GM12891 (cell line): ENCODE measurements around the gene SMIM35.

Source experiments
- DNase-seq: peaks from one replicate; pipeline ENCODE4 v3.0.0; 2011; ENCODE audit warnings: low spot score; ENCODE audit not compliant: insufficient read length
- FAIRE-seq: peaks from 2 replicates; lab custom pipeline; 2011; peaks lifted over from hg19 to GRCh38; lab: Jason Lieb, UNC
- PAX5 ChIP-seq: IDR thresholded peaks from 2 replicates; pipeline ENCODE4 v1.6.1; 2011; ENCODE audit warnings: low read length, moderate library complexity, mild to moderate bottlenecking; ENCODE audit not compliant: insufficient read depth, severe bottlenecking
- POLR2A ChIP-seq: IDR thresholded peaks from 2 replicates; pipeline ENCODE4 v1.6.1; 2011; ENCODE audit warnings: low read depth, low read length, control low read depth
- POLR2AphosphoS5 ChIP-seq: IDR thresholded peaks from 2 replicates; pipeline ENCODE4 v1.6.1; 2011; ENCODE audit warnings: low read depth, low read length, control low read depth
- POU2F2 ChIP-seq: IDR thresholded peaks from 2 replicates; pipeline ENCODE4 v1.6.1; 2011; ENCODE audit warnings: low read depth, mild to moderate bottlenecking, control low read depth, low read length, moderate library complexity
- SPI1 ChIP-seq: IDR thresholded peaks from 2 replicates; pipeline ENCODE4 v1.6.1; 2011; ENCODE audit warnings: low read depth, low read length, control low read depth
- TAF1 ChIP-seq: IDR thresholded peaks from 2 replicates; pipeline ENCODE4 v1.6.1; 2011; ENCODE audit warnings: low read depth, low read length, control low read depth

The SMIM35 gene

DNA sequence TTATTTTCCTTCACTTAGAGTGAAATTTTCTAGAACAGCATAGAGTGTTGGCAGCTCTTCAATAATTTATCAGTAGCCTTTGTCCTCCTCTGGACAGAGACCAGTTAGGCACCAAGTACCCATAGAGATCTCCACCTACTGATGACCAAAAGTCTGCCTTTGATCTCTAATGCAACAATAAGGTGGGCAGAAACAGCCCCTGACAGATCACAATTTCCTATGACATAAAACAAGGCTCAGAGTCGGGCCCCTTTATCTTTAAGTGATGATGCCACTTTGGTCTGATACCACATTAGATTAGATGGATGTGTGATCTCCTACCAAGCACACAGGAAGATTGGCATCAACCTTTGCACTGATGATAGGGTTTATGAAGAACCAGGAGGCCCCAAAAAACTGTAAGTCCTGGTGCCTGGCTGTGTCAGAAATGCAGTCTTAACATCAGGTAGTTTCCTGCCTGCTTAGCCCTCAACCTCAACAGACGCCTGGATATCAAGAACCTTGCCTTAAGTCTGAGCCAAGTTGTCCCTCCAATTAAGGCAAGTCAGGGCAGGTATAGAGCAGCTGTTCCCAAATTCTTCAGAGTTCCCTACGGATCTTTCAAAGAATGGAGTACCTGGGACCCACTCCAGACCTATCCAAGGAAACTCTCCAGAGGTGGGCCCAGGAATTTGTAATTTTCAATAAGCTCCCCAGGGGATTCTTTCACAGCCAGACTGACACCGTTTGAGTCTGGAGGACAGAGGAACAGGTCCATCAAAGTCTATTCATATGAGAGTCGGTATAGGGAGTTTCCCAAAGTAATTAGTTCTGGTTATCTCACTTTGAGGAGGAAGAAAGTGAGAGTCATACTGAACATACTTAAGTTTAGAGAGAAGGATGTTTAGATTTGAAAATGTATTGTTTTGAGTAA is 40.5 kb downstream of the SMIM35 start:
- DNase-seq (no peak), FAIRE-seq (peak; percentile 54)
- TF ChIP-seq POLR2AphosphoS5 (no peak), POLR2A (no peak), SPI1 (no peak), TAF1 (no peak), POU2F2 (no peak), PAX5 (no peak)

DNA sequence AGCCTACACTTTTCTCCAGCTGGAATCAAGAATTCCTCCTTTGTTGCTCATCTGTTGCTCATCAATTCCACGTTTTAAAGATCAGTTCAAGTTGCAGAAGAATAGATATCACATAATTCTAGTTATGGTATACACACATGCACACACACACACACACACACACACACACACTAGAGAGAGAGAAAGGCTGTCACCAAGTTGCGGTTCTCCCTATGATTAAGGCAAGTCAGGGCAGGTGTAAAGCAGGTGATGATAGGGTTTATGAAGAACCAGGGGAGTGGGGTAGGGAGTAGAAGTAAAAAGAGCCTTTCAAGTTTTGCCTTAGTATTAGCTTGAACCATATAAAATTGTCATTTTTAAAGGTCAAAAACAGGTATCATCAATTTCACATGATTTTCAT is 41.6 kb downstream of the SMIM35 start:
- DNase-seq (no peak), FAIRE-seq (no peak)
- TF ChIP-seq POLR2A = no peak
- no peak for TF ChIP-seq SPI1
- no peak for TF ChIP-seq PAX5
- TF ChIP-seq TAF1 = no peak

DNA sequence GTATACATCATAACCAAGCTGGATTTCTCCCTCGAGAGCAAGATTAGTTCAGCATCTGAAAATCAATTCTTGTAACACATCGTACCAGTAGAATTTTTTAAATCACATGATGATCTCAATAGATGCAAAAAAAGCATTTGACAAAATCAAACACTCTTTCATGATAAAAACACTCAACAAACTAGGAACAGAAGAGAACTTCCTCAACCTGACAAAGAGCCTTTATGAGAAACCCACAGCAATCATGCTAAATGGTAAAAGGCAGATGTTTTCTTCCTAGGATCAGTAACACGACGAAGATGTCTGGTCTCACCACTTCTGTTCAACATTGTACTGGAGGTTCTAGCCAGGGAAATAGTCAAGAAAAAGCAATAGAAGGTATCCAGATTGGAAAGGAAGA is 44.0 kb downstream of the SMIM35 start:
- TF ChIP-seq SPI1 (no peak), TAF1 (no peak), POU2F2 (no peak), POLR2AphosphoS5 (no peak), POLR2A (no peak), PAX5 (no peak)
- FAIRE-seq (no peak), DNase-seq (no peak)

DNA sequence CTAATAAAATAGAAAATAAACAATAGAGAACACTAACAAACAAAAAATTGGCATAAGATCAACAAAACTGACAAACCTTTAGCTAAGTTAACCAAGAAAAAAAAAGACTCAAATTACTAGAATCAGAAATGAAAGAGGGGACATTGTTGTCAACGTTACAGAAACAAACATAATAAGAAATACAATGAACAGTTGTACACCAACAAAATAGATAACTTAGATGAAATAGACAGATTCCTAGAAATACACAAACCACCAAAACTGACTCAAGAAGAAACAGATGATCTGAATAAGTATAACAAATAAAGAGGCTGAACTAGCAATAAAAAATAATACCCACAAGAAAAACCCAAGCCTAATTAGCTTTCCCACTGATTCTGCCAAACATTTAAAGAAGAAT is 44.6 kb downstream of the SMIM35 start:
- TF ChIP-seq POLR2A = no peak
- FAIRE-seq (no peak), DNase-seq (no peak)

DNA sequence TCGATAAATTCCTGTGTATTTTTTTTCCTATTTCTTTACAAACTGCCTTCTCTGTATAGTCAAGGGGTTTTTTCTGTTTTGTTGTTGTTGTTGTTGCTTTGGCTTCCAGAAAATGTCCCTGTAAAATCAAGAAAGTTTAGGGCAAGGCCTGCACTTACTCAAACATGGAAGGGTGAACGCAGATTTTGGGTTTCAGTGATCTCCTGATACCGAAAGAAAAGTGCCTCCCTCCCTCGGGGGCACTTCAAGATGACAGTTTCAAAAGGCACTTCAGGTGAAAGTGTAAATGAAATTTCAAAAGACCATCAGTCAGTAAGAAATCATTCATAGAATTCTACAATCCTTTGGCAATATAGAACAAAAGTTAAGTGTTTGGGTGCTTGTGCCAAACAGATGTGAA is 53.3 kb downstream of the SMIM35 start:
- peak; percentile 83 for FAIRE-seq
- no peak for TF ChIP-seq SPI1
- TF ChIP-seq POLR2A = no peak
- TF ChIP-seq TAF1 = no peak
- no peak for TF ChIP-seq PAX5
- TF ChIP-seq POLR2AphosphoS5 = no peak
- TF ChIP-seq POU2F2 = no peak
- DNase-seq = no peak

DNA sequence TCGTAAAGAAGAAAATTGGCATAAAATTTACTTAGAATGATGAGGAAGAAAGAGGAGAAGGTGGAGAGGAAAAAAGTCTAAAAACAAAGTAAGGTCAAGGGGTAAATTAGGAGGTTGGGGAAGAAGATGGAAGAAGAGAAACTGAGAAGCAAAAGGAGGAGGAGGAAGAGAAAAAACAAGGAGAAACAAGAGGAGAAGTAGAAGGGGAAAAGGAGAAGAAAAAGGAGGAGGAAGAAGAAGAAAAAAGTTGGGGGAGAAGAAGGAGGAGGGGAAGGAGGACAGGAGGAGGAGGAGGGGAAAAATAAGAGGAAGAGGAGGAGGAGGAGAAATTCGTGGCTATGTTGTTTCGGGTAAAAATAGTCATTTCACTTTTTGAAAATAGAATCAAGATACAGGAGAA is 58.1 kb downstream of the SMIM35 start:
- FAIRE-seq (no peak), DNase-seq (no peak)
- no peak for TF ChIP-seq TAF1
- TF ChIP-seq SPI1 = no peak
- no peak for TF ChIP-seq POU2F2
- TF ChIP-seq POLR2A = no peak
- no peak for TF ChIP-seq POLR2AphosphoS5
- TF ChIP-seq PAX5 = no peak

DNA sequence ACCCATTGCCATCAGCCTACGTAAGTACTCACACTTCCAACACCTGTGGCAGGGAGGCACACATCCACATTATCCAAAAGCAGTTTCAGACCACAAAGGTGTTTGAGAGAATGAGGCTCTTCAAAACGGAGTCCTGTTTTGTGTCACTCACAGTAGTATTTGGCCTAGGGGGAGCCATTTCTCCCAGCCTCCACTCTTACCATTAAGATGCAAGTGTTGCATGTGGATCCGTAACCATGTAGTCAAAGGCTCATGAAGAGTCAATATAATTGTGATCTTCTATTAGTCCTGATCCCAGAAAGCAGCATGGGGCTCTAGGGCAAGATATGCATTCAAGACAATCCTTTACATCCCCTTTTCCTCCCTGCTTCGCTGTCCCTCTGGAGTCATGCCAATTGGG is 59.1 kb downstream of the SMIM35 start:
- DNase-seq (no peak), FAIRE-seq (peak; percentile 33)
- TF ChIP-seq POLR2A = no peak

DNA sequence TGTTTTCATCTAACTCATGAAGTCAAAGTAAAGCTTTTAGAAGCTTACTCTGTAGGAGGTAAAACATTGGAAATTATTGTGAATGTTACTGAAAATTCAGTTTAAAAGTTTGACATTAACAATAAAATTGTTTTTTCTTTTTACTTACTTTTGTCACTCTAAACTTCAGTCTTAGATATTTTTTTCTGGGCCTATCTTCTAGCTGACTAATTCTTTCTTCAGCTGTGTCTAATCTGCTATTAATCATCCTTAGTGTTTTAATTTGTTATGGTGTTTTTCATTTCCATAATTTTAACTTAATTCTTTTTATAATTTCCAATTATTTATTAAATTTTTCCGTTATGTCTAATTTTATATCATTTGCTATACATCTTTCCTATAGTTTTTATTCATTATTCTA is 65.6 kb downstream of the SMIM35 start:
- DNase-seq (no peak), FAIRE-seq (no peak)
- TF ChIP-seq POLR2A (no peak), TAF1 (no peak), SPI1 (no peak), POU2F2 (no peak), POLR2AphosphoS5 (no peak)

DNA sequence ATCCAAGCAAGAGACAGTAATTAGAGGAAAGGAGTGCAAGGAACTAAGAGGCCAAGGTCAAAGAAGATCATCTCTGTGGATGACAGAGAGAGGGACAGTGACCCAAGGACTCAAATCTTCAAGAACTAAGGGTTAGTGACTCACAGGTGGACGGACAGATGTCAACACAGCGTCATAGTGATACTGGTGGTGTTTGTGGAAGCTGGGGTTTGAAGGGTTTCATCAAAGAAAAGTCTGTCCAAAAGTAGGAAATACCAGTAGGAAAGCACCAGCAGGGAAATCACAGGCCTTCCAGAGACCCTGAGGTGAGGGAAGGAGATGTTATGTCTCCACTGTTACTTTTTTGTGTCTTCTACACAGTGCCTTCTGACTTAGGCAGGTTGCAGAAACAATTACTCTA is 68.4 kb downstream of the SMIM35 start:
- DNase-seq = no peak
- TF ChIP-seq POLR2A = no peak
- FAIRE-seq = no peak

DNA sequence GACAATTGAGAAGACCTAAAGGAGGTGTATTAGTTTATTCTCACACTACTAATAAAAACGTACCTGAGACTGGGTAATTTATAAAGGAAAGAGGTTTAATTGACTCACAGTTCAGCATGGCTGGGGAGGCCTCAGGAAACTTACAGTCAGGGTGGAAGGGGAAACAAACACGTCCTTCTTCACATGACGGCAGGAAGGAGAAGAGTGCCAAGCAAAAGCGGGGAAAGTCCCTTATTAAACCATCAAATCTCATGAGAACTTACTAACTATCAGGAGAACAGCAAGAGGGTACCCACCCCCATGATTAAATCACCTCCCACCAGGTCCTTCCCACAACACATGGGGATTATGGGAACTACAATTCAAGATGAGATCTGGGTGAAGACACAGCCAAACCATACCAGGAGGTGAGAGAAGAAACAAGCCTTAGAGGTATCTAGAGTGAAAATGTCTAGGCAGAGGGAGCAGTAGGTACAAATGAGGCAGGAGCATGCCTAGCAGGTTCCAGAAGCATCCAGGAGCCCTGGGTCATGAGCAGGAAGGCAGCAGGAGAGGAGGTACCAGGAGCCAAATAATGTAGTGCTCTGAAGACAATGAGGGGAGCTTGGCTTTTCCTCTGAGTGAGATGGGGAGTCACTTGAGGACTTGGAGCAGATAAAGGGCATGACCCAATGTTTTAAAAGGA is 69.0 kb downstream of the SMIM35 start:
- FAIRE-seq (no peak), DNase-seq (no peak)
- no peak for TF ChIP-seq POLR2A
- no peak for TF ChIP-seq POU2F2
- no peak for TF ChIP-seq PAX5
- no peak for TF ChIP-seq SPI1
- no peak for TF ChIP-seq TAF1
- no peak for TF ChIP-seq POLR2AphosphoS5

DNA sequence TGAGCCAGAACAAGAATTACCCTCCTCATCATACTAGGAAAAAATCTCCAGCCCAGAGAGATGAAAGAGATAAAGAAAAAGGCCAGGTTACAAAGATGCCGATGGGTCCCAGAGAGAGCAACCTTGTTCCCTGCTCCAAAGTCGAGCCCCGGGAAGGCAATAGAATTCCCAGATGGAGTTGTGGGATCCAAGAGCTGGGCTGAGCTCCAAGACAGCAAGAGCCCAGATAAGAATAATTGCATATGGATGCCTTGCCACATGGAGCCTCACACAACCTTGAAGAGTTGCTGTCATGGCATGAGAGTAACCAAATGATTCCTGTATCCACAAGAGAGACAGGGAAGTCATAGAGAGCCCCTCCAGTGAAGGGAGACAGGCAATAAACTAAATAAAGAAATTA is 69.7 kb downstream of the SMIM35 start:
- FAIRE-seq (no peak), DNase-seq (no peak)
- TF ChIP-seq POLR2A (no peak), TAF1 (no peak), POU2F2 (no peak), PAX5 (no peak), SPI1 (no peak), POLR2AphosphoS5 (no peak)
